AG10803 (cell line): ENCODE measurements around the gene CEACAM5.

Source experiments
- DNase-seq: peaks from one replicate; pipeline ENCODE4 v3.0.0; 2010; ENCODE audit warnings: low read depth
- H3K4me3 ChIP-seq: 2 replicates; pipeline ENCODE4 v1.5.1; 2011; ENCODE audit warnings: mild to moderate bottlenecking, low read length, control low read depth
- CTCF ChIP-seq: conservative IDR thresholded peaks from 2 replicates; pipeline ENCODE4 v1.5.1; 2011; ENCODE audit warnings: mild to moderate bottlenecking, low read length, control low read depth, inconsistent platforms

CEACAM5 gene

DNA sequence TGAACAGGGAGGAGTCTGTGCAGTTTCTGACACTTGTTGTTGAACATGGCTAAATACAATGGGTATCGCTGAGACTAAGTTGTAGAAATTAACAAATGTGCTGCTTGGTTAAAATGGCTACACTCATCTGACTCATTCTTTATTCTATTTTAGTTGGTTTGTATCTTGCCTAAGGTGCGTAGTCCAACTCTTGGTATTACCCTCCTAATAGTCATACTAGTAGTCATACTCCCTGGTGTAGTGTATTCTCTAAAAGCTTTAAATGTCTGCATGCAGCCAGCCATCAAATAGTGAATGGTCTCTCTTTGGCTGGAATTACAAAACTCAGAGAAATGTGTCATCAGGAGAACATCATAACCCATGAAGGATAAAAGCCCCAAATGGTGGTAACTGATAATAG is 63.0 kb downstream of the CEACAM5 start:
- H3K4me3 ChIP-seq = no peak overlapping the region
- no peak for DNase-seq
- TF ChIP-seq CTCF = no peak

- TF ChIP-seq CTCF = no peak
- no peak for DNase-seq
- H3K4me3 ChIP-seq = no peak overlapping the region
Measured at GRCh38 chr19:41774515-41774980, 66.1 kb downstream of the CEACAM5 start.

DNA sequence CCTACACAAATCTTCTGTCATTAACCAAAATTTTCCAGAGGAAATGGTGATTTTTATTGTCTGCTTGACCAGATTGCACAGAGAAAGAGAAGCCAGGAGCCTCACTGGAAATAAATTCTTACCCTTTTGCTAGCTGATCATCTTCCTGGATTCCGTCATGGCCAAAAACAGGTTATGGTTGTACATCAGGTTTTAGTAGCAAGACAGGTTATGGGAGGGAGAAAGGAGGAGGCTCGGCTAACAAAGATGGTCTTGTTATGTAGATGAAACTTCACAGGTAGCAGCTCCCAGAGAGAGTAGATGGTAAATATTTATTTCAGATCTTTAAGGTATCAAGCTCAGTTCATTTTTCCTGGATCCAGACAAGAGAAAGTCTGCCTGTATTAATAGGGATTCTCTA is 68.3 kb downstream of the CEACAM5 start:
- H3K4me3 ChIP-seq = no peak overlapping the region
- no peak for DNase-seq
- TF ChIP-seq CTCF = no peak
